HG03460 (cell line): Measurements from ENCODE around the gene HEG1.
"Not testable (repeated sequence)": the region's sequence is repeated elsewhere in the genome, so short reads cannot be mapped to it uniquely, and the experiment has no call there.

Experiments used
- ATAC-seq: cut with Tn5 transposase; IDR thresholded peaks from one replicate; pipeline ENCODE4 v1.9.1; 2021; ENCODE audit not compliant: unreplicated experiment

HEG1 gene

DNA sequence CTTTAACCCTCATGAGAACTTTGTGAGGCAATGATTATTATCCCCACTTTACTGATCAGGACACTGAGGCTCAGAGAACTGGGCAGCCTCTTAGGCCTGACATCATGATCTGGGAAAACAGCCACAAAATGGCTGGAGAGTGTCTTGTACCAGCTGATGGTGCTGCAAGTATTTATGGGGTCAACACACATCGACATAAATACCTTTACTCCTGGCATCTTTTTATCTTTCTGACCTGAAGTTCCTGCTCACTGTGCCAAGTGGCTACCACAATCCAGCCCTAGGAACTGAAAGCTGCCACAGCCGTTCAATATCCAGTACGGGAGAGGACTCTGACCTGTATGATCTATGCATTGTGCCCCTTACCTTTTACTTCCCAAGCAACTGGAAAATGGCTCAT lies 92.0 kb downstream of the HEG1 start:
- ATAC-seq: no peak

DNA sequence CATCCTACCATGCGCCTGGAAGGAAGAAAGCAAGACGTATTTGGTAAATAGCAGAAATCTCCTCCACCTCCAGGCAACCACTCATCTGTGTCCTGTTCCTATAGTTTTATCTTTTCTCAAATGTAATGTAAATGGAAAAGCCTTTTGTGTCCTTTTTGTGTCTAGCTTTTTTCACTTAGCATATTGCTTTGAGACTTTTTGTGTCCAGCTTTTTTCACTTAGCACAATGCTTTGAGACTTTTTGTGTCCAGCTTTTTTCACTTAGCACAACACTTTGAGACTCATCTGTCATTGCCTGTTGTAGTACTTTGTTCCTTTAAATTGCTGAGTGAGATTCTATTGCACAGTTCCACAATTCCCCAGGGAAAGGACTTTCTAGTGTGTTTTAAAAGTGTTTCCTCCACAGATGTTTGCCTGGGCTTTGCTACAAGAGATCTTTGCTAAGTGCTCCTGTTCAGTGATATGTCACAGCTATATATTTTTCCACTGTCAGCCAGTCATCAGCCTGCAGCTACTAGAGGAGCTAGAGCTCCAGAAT lies 93.3 kb downstream of the HEG1 start:
- ATAC-seq: no peak

DNA sequence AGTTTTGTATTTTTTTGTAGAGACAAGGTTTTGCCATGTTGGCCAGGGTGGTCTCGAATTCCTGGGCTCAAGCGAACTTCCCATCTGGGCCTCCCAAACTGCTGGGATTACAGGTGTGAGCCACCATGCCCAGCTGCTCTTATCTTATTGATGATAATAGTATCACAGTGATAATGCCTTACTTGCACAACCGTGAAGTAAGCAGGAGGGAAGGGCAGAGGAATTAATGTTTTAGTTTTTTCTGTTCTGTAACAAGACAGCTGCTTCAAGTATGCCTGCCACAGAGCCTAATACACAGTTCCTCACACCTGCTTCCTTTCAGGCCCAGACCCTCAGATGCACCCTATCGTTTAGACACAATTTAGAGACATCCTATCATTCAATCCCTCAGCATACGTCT lies 95.1 kb downstream of the HEG1 start:
- ATAC-seq: no peak

DNA sequence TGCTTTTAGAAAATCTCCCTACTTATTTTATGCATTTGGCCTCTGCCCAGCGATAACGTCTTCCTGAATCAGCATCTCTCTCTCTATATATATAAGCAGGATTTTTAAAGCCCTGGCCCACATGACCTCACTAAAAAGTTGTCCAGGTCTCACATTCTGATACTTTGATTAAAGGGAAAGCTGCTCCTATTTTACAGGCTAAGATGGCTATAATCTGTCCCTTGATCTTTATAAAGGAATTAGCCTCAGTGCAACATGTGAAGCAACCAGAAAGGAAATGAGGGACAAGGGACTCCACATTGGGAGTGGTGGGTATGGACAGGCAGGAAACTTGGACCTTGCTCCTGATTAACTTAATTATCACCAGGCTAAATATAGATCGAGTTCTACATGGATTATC lies 95.7 kb downstream of the HEG1 start:
- ATAC-seq: no peak

DNA sequence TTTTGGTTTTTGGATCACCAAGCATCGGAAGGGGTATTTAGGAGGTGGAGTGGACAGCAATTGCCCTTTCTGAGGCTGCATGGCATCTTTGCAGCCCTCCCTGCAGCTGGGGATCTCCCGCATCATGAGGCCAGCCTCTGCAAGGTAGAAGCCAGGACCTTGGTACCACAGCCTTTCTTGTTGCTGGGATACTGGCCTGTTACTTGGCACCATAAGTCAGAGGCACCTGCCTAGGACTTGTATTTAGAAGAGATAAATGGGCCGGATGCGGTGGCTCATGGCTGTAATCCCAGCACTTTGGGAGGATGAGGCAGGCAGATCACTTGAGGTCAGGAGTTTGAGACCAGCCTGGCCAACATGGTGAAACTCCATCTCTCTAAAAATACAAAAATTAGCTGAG lies 97.8 kb downstream of the HEG1 start:
- ATAC-seq: not testable (repeated sequence)

DNA sequence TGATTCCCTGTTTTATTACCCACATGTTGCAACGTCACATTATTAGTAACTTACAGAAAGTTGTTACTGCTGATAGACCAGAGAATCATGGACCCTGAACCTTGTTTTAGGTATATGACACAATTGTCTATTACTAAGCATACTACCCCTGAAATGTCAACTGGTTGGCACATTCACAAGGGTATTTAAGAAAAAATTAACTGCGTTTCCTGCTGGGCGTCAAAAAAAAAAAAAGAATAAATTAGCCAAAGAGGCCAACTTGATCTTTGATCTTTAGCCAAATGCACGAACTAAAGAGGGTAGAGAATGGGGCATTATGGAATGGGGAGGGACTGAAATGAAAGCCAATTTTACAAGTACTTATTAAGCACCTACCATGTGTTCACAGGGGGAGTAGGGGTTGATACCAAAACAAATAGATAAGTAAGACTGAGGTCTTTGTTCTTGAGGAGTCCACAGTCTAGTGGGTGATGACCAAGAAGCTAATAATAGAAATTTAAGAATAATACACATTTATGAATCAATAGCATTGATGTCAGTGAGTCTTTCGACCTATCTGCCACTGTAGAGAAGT lies 103.4 kb downstream of the HEG1 start:
- ATAC-seq: no peak

DNA sequence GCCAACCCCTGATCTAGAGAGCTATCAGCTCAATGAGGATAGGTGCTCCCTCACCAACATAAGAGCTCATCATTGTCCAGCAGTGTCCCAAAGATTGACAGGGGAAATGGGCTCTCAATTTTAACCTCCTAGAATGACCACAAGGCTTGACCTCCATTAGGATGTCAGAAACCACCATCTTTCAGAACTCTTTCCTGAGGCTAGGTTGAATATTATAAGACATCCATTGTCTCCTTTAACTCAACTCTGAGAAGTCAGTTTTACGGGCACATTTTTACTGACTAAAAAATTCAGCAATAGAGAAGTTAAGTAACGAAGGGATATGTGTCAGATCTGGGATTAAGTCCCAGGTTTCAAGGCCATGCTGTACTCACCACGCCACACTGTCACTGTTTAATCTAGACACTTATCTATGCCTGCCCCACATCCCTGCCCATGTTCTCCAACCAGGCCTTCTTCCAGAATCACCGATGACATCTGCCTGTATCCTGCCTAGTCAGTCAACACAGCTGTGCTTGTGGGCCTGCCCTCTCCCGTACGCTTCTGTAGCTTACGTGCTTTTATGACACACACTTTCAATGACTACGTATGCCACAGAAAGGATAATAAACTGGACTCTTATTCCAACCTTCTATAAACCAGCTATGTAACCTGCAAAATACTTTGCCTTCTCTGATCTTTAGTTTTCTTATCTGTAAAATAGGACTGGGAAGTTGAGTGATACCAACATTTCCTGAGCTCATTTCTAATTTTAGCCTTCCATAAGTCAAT lies 104.1 kb downstream of the HEG1 start:
- no peak for ATAC-seq

DNA sequence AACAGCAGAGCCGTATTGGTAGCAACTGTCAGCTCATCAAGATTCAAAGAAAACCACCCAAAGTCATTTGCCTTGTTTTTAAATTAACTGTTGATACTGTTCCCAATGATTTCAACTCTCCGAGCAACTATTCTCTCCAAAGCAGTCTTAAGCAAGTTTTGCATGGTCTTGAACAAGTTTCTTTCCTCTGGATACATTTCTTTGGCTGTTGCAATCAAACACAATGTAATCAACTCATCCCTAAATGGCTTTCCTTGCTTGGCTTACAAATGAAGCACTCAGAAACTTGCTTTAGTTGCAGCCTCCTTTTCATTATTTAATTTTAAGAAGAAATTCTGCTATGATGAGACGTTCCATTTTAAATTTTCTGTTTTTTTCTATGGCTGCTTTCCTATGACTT lies 105.8 kb downstream of the HEG1 start:
- no peak for ATAC-seq

DNA sequence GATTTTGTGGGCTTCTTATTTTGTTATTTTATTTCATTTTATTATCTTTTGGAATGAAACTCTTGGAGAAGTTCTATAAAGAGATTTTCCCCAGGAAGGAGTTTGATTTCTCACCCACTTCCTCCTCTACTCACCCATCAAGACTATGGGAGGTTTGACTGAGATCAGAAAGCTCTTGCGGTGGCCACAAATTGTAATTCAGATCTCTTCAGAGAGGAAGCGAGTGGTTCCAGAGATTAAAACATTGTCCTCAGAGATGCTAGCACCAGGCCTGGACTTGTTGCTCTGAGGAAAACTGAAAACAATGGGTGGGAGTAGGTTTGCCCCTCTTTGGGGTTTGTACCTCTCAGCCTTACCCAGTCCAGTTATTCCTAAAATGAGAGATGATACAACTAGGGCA lies 113.2 kb downstream of the HEG1 start:
- no peak for ATAC-seq

DNA sequence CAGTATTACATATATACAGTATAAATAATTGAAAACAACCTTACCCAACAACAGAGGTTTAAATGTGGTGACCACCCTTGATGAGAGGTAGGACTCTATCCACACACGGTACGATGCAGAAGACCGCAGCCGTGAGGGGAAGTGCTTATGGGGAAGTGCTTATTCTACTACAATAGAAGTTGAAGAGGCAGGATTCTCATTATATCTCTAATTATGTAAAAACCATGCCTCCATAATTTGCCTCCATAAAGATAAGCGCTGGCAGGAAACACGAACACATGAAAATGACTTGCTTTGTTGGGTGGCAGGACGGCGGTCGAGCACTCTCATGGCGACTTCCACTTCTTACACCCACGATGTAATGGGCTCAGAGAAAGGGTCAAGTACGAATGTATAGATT lies 114.0 kb downstream of the HEG1 start:
- ATAC-seq: no peak

DNA sequence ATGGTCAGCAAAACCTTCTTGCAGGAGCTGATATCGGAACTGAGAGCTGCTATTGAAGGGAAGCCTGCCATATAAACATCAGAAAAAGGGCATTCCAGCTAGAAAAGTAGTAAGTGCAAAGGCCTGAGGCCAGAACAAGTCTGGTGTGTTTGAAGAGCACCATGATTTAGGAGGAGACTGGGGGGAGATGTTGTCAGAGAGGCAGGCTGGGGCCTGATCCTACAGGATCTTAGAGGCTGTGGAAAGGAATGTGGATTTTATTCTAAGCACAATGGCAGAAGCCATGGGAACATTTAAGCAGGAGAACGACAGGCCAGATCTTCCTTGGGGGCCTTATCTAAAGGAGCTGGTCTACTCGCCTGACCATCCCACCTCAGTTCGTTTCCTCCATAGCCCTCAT lies 116.1 kb downstream of the HEG1 start:
- no peak for ATAC-seq

DNA sequence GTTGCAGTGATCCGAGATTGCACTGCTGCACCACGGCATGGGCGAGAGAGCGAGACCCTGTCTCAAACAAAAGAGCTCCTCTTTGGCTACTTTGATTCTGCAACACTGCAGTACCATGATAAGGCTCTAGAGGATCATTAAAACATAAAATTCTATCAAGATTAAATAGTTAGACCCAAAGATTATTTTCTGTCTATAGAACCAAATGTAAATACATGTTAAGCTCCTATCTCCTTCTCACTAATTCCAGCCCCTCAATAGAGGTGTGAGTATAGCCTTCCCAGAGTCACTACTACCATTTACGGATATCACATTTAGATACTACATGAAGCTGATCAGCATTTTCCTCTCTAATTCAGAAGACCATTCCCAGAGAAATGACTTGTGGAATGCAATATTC lies 116.9 kb downstream of the HEG1 start:
- ATAC-seq: no peak

DNA sequence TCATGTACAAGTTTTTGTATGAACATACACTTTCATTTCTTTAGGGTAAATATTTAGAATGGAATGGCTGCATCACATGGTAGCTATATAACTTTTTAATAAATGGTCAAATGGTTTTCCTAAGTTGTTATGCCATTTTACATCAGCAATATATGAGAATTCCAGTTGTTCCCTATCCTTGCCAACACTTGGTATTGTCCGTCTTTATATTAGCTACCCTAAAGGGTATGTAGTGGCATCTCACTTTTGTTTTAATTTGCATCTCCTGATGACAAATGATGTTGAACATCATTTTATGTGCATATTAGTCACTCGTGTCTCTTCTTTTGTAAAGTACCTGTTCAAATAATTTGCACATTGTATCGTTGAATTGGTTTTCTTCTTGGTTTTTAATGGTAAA lies 118.7 kb downstream of the HEG1 start:
- no peak for ATAC-seq

DNA sequence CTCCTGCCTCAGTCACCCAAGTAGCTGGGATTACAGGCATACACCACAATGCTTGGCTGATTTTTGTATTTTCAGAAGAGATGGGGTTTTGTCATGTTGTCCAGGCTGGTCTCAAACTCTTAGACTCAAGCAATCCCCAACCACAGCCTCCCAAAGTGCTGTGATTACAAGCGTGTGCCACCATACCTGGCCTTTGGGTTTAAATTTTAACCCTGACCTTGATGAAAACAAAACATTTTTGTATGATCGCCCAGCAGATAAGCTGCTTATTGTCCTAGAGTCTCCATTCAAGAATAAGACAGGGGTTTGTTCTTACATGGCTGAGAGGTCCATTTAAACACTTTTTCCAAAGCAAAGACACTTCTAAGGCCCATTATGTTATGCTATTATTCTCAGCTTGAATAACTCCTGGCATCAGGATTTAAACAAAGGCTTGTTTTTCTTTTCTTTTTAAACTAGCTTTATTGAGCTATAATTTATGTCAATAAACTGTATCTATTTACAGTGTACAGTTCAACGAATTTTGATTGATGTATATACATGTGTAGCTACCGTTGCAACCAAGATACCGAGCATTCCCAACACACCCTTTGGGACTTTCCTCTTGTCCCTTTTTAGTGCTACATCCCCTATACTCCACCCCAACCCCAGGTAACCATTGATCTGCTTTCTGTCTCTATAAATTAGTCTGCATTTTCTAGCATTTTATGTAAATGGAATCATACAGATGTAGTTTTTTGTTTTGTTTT lies 119.8 kb downstream of the HEG1 start:
- ATAC-seq: no peak

DNA sequence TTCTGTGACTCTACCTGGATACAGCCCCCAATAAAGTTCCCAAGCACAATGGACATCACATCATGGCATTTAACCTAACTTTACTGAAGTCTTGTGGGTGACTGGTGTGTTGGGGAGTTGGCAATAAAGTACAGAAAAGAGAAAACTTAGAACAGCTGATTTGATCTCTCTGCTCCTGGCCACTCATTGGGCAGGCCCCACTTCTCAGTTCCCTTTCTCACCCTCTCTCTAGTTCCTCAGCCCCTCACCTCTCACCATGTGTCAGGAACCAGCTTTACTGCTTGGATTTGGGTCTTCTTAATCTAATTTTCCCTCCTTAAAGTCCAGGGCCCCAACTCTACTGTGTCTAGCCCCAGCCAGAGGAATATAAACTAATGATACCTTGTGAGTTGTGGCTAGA lies 120.5 kb downstream of the HEG1 start:
- no peak for ATAC-seq

DNA sequence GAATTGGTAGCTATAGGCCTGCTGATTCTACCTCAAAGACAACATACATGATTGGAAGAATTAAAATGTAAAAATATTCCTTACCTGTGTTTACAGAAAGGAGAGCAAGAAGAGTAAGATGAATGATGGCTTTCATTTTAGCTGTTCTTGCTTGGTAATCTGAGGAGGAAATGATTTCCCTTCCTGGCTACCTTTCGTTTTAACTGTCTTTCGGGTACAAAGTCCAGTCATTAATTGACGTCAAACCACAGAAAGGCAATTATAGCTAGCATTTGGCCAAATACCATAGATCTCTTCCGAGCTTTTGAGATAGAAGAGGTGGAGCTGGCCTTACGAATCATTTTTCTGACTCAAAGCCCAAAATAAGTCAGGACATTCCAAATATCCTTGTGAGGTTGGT lies 121.2 kb downstream of the HEG1 start, which contains the start of gene MUC13:
Gene MUC13 (minus strand): TSS at position 175 of the 400 bp plus-strand sequence. CDS start 39 bp downstream, at position 136.
- no peak for ATAC-seq

DNA sequence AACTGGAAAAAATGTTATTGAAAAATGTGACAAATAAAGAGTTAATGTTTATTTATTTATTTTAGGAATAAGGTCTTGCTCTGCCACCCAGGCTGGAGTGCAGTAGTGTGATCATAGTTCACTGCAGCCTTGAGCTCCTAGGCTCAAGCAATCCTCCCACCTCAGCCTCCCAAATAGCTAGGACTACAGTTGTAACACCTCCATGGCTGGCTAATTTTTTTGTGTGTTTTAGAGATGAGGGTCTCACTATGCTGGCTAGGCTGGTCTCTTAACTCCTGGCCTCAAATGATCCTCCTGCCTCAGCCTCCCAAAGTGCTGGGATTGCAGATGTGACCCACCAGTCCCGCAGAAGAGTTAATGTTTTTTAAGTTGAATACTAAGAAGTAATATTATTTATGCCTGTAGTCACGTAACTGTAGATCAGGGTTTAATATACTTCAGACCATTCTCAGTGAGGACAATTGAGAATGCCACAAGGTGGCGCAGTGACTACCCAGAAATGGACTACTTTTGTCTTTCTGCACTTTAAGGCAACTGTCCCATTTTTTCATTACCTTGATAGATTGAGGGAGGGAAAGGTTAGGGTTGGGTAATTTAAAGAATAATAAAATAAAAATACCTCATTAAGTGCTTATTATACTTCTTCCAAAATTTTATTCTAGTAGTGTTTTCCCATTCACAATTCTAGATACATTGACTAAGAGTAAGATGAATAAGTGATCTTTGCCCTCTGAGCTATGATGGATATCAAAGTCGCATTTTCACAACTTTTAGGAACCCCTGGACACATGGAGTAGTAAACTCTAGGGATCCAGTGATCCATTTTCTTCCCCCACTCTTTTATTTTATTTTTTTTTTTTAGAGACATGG lies 127.2 kb downstream of the HEG1 start:
- no peak for ATAC-seq

DNA sequence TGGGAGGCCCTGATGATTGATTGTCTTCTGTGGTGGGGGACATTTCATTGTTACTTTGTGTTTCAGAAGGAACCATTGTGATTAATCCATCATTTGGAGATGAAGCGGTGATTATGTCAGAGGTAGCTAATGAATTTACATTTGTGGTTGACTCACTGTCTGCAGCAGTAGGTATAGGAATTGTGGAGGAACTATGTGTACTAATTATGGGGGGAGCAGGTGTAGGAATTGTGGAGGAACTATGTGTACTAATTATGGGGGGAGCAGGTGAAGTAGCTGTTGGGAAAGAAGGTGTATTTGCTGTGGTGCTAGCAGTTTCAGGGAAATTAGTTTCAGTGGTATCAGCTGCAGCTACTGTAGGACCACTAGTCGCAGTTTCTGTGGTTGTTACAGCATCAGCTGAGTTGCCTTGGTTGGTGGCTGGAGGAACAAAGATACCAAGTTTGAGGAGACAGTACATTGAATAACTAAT lies 128.2 kb downstream of the HEG1 start:
- ATAC-seq: peak; percentile 66

DNA sequence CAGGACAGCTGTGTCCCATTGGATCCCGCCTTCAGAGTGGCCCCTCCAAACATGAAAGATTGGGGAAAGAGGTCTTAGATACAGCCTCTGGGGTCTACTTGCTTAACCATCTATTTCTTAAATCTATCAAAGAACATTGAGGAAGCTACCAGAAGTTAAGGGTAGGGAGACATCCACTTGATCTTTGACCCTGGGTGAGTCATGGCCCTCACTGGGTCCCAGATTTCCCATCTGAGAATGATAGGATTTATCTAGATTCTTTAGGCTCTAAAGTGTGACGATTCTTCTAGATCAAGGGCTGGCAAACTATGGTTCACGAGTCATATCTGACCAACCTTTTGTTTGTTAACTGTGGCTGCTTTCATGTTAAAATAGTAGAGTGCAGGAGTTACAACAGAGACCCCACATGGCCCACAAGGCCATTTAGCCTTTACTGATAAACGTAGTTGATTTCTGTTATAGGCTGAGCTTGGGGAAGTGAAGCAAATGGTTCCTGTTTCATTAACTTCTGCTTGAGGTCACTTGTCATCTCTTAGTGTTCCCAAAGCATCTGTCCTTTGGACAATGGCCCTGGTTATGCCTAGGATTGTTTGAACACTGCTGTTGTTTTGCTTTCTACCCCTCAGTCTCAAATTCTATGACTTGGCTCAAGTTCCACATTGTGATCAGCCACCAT lies 129.2 kb downstream of the HEG1 start:
- ATAC-seq: no peak

DNA sequence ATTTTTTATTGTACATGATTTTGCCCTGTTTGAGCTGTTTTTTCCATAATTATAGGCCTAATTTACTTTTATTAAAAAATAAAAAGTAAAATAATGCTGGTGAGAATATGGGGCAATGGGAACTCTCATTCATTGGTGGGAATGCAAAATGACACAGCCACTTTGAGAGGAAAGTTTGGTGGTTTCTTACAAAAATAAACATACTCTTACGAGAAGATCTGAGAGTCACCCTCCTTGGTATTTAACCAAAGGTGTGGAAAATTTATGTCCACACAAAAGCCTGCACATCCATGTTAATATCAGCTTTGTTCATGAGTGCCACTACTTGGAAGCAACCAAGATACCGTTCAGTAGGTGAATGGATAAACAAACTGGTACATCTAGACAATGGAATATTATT lies 131.1 kb downstream of the HEG1 start:
- ATAC-seq: no peak
